Liver (tissue), 9 donors: Measurements from ENCODE around the gene CAMK1D. TPM values are rescaled to one million over a fixed set of nuclear protein-coding genes. Genes with fewer than 3 reads are reported as not detected.

Experiments
- DNase-seq: peaks from one replicate; pipeline ENCODE4 v3.0.0-alpha.2; 2017; ENCODE audit warnings: low spot score
- H3K27ac ChIP-seq, 2 donors: one replicate each; pipeline ENCODE4 v1.7.0; 2013; ENCODE audit warnings: inconsistent platforms in 2 of 2, low read length in 2 of 2, control low read depth in 1 of 2, low read depth in 1 of 2, mild to moderate bottlenecking in 1 of 2
- H3K27me3 ChIP-seq, 4 donors: one replicate each; pipeline versions ENCODE4 v1.6.1 to v1.7.0; 2013; ENCODE audit warnings: low read length in 3 of 4, inconsistent platforms in 1 of 4, mild to moderate bottlenecking in 1 of 4, moderate library complexity in 1 of 4; ENCODE audit not compliant: control insufficient read depth in 4 of 4, insufficient read depth in 4 of 4
- H3K36me3 ChIP-seq, 4 donors: one replicate each; pipeline versions ENCODE4 v1.6.1 to v1.7.0; 2013; ENCODE audit warnings: low read length in 3 of 4, mild to moderate bottlenecking in 3 of 4, low read depth in 1 of 4, moderate library complexity in 1 of 4; ENCODE audit not compliant: control insufficient read depth in 4 of 4, insufficient read depth in 3 of 4
- H3K4me1 ChIP-seq, 4 donors: one replicate each; pipeline versions ENCODE4 v1.6.1 to v1.7.0; 2013; ENCODE audit warnings: low read length in 3 of 4, mild to moderate bottlenecking in 3 of 4, moderate library complexity in 1 of 4; ENCODE audit not compliant: control insufficient read depth in 4 of 4, insufficient read depth in 4 of 4
- H3K4me3 ChIP-seq, 3 donors: one replicate each; pipeline versions ENCODE4 v1.6.1 to v1.7.0; 2013; ENCODE audit warnings: low read length in 3 of 3, control low read depth in 1 of 3, low read depth in 1 of 3, mild to moderate bottlenecking in 1 of 3
- H3K9ac ChIP-seq, 2 donors: one replicate each; pipeline ENCODE4 v1.7.0; 2013; ENCODE audit warnings: low read length in 2 of 2, mild to moderate bottlenecking in 2 of 2, moderate library complexity in 2 of 2, control low read depth in 1 of 2, low read depth in 1 of 2
- H3K9me3 ChIP-seq, 4 donors: one replicate each; pipeline versions ENCODE4 v1.6.1 to v1.7.0; 2013; ENCODE audit warnings: low read length in 3 of 4; ENCODE audit not compliant: control insufficient read depth in 4 of 4
- ATF3 ChIP-seq: IDR thresholded peaks from 2 replicates; pipeline ENCODE4 v1.6.1; 2016; ENCODE audit warnings: antibody characterized with exemption
- CTCF ChIP-seq: fragments of 150-350 bp; IDR thresholded peaks from 2 replicates; pipeline ENCODE4 v1.5.1; 2017; ENCODE audit warnings: improper control_type of control experiment, low read depth, low read length; ENCODE audit not compliant: missing input control
- EGR1 ChIP-seq, 2 donors: IDR thresholded peaks; 2 replicates each; pipeline ENCODE4 v1.6.1; 2016 to 2018; ENCODE audit warnings: antibody characterized with exemption in 2 of 2, low read depth in 2 of 2
- FOXA1 ChIP-seq: IDR thresholded peaks from 2 replicates; pipeline ENCODE4 v1.6.1; 2016; ENCODE audit warnings: antibody characterized with exemption
- FOXA2 ChIP-seq: IDR thresholded peaks from 2 replicates; pipeline ENCODE4 v1.6.1; 2016; ENCODE audit warnings: antibody characterized with exemption
- GABPA ChIP-seq, 2 donors: IDR thresholded peaks in 1 of 2; conservative IDR thresholded peaks in 1 of 2; 2 replicates each; pipeline ENCODE4 v1.6.1; 2016; ENCODE audit warnings: antibody characterized with exemption in 2 of 2, mild to moderate bottlenecking in 1 of 2, moderate library complexity in 1 of 2
- HNF4A ChIP-seq, 2 donors: conservative IDR thresholded peaks; 2 replicates each; pipeline ENCODE4 v1.6.1; 2016; ENCODE audit warnings: antibody characterized with exemption in 2 of 2, mild to moderate bottlenecking in 2 of 2
- HNF4G ChIP-seq: IDR thresholded peaks from 2 replicates; pipeline ENCODE4 v1.6.1; 2016; ENCODE audit warnings: antibody characterized with exemption
- JUND ChIP-seq, 2 donors: IDR thresholded peaks; 2 replicates each; pipeline ENCODE4 v1.6.1; 2016; ENCODE audit warnings: antibody characterized with exemption in 2 of 2
- MAX ChIP-seq: IDR thresholded peaks from 2 replicates; pipeline ENCODE4 v1.6.1; 2016; ENCODE audit warnings: antibody characterized with exemption
- NR2F2 ChIP-seq: IDR thresholded peaks from 2 replicates; pipeline ENCODE4 v1.6.1; 2016; ENCODE audit warnings: antibody characterized with exemption
- RAD21 ChIP-seq, 2 donors: IDR thresholded peaks; 2 replicates each; pipeline ENCODE4 v1.6.1; 2016; ENCODE audit warnings: antibody characterized with exemption in 2 of 2, mild to moderate bottlenecking in 2 of 2
- RXRA ChIP-seq, 2 donors: IDR thresholded peaks; 2 replicates each; pipeline ENCODE4 v1.6.1; 2017 to 2018; ENCODE audit warnings: antibody characterized with exemption in 2 of 2, mild to moderate bottlenecking in 1 of 2
- SP1 ChIP-seq: IDR thresholded peaks from 2 replicates; pipeline ENCODE4 v1.6.1; 2018; ENCODE audit warnings: antibody characterized with exemption, mild to moderate bottlenecking
- TAF1 ChIP-seq: conservative IDR thresholded peaks from 2 replicates; pipeline ENCODE4 v1.6.1; 2016; ENCODE audit warnings: antibody characterized with exemption, mild to moderate bottlenecking
- YY1 ChIP-seq: IDR thresholded peaks from 2 replicates; pipeline ENCODE4 v1.6.1; 2016; ENCODE audit warnings: antibody characterized with exemption, mild to moderate bottlenecking
- WGBS: extraction: QIAGEN DNeasy Blood & Tissue Kit; methylation state at CpG from one replicate; pipeline ENCODE4 v1.1.7; 2013; 5-methylcytosine and 5-hydroxymethylcytosine counted together
- polyA plus RNA-seq, 2 donors: library from polyadenylated mRNA; stranded (reverse) in 1 of 2; unstranded in 1 of 2; fragments of 200-250 nt in 1 of 2; fragments of >200 nt in 1 of 2; fragmentation: Nextera tagmentation in 1 of 2; extraction: Ambion mirVana in 1 of 2; gene quantifications; one replicate each; pipeline versions ENCODE4 v1.2.1 to v1.2.3, GENCODE V29; 2013 to 2015
- total RNA-seq, 2 donors: library from RNA; depleted of rRNA; stranded (reverse); fragments of >200 nt; gene quantifications; one replicate each; pipeline ENCODE4 v1.2.3, GENCODE V29; 2014
- TF ChIP-seq, protein P1 (sequence below): IDR thresholded peaks from 2 replicates; pipeline ENCODE4 v1.6.1; 2016; ENCODE audit warnings: antibody characterized with exemption, mild to moderate bottlenecking
- TF ChIP-seq, protein P2 (sequence below): IDR thresholded peaks from 2 replicates; pipeline ENCODE4 v1.6.1; 2016; ENCODE audit warnings: antibody characterized with exemption
- donor health status: healthy.
- donor health status: healthy.
- donor health status: healthy.
- donor health status: healthy.
- donor health status: healthy.

The CAMK1D gene
- total and polyA plus RNA-seq, 4 donors = 2.7 to 10.1 (median 4.2) TPM

GRCh38 chr10:12414278-12414989, 65.1 kb downstream of the CAMK1D start (continued):
- TF ChIP-seq CTCF (no peak), YY1 (no peak), FOXA2 (no peak), HNF4A (conservative IDR thresholded peaks at IDR 0.05) (no peak)

- H3K4me3 ChIP-seq = no peak overlapping the region
- no peaks in the 10 kb centered on the region for H3K36me3 ChIP-seq
- no peaks in the 10 kb centered on the region for H3K27me3 ChIP-seq
- no peak for DNase-seq
- peaks cover 0 to 23% (median 11%) of the 10 kb centered on the region in 4 donors for H3K4me1 ChIP-seq
- H3K9me3 ChIP-seq = no peaks in the 10 kb centered on the region
- no peak overlapping the region for H3K9ac ChIP-seq
- 69% methylated on average over 13 of the region's 13 CpGs for WGBS
- H3K27ac ChIP-seq = no peak overlapping the region
- TF ChIP-seq TAF1 (no peak), RAD21 (IDR thresholded peaks at IDR 0.05) (no peak), FOXA1 (no peak), SP1 (no peak), RXRA (IDR thresholded peaks at IDR 0.05) (no peak), NR2F2 (no peak), CTCF (no peak), EGR1 (IDR thresholded peaks at IDR 0.05; ENCODE audit: low read depth in 2 of 2) (no peak), JUND (IDR thresholded peaks at IDR 0.05) (no peak), ATF3 (no peak), HNF4G (no peak), HNF4A (conservative IDR thresholded peaks at IDR 0.05) (no peak), MAX (no peak), FOXA2 (no peak), GABPA (IDR thresholded peaks at IDR 0.05 in 1 of 2, conservative IDR thresholded peaks at IDR 0.05 in 1 of 2) (no peak), YY1 (no peak)
- TF ChIP-seq, protein P1, sequence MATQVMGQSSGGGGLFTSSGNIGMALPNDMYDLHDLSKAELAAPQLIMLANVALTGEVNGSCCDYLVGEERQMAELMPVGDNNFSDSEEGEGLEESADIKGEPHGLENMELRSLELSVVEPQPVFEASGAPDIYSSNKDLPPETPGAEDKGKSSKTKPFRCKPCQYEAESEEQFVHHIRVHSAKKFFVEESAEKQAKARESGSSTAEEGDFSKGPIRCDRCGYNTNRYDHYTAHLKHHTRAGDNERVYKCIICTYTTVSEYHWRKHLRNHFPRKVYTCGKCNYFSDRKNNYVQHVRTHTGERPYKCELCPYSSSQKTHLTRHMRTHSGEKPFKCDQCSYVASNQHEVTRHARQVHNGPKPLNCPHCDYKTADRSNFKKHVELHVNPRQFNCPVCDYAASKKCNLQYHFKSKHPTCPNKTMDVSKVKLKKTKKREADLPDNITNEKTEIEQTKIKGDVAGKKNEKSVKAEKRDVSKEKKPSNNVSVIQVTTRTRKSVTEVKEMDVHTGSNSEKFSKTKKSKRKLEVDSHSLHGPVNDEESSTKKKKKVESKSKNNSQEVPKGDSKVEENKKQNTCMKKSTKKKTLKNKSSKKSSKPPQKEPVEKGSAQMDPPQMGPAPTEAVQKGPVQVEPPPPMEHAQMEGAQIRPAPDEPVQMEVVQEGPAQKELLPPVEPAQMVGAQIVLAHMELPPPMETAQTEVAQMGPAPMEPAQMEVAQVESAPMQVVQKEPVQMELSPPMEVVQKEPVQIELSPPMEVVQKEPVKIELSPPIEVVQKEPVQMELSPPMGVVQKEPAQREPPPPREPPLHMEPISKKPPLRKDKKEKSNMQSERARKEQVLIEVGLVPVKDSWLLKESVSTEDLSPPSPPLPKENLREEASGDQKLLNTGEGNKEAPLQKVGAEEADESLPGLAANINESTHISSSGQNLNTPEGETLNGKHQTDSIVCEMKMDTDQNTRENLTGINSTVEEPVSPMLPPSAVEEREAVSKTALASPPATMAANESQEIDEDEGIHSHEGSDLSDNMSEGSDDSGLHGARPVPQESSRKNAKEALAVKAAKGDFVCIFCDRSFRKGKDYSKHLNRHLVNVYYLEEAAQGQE = no peak
- TF ChIP-seq, protein P2, sequence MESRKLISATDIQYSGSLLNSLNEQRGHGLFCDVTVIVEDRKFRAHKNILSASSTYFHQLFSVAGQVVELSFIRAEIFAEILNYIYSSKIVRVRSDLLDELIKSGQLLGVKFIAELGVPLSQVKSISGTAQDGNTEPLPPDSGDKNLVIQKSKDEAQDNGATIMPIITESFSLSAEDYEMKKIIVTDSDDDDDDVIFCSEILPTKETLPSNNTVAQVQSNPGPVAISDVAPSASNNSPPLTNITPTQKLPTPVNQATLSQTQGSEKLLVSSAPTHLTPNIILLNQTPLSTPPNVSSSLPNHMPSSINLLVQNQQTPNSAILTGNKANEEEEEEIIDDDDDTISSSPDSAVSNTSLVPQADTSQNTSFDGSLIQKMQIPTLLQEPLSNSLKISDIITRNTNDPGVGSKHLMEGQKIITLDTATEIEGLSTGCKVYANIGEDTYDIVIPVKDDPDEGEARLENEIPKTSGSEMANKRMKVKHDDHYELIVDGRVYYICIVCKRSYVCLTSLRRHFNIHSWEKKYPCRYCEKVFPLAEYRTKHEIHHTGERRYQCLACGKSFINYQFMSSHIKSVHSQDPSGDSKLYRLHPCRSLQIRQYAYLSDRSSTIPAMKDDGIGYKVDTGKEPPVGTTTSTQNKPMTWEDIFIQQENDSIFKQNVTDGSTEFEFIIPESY = no peak
Observed at GRCh38 chr10:12416344-12417050, 67.2 kb downstream of the CAMK1D start.
